Inflammatory macrophage treated with lipopolysaccharide for 1 hour (primary cell): ENCODE data around the gene MACROH2A2.
"Not testable (repeated sequence)": the region's sequence is repeated elsewhere in the genome, so short reads cannot be mapped to it uniquely, and the experiment has no call there.

Source experiments
- DNase-seq, 2 donors: peaks; one replicate each; pipeline ENCODE4 v3.0.0-alpha.2; 2020 to 2022

Gene MACROH2A2

DNA sequence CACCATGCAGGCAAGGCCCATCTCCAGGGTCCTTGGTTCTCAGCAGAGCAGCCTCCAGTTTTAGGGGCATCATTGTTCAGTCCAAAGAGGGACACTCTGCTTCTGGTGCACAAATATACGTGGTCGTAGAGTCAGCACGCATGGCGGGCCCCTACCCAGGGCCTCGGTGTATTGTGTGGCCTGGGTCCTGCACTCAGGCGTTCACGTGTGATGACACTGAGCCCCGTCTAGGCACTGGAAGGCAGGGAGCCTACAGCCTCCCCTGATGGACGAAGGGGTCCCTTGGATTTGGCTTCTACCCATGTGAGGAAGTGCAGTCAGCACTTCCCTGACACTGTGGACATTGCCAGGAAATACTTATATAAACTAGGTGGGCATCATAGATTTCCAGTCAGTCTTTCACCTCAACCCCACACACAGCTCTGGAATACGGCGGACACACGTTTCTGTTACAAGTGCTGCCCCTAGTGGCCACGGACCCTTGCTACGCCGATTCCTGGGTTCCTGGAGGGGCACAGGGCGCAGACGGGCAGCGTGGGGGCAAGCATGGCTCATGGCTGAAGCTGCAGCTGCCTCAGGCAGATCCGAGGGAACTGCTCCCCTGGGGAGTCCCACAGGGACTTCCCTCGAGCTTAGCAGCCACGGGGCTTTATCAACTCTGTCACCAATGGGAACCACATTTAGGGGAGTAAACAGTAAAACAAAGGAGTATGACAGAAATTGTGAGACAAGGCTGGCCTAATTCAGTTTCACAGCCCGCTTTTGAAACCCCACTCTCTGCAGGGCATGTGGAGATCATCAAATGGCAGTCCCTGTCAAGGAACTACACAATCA lies 54.5 kb downstream of the MACROH2A2 start:
- no peak for DNase-seq

GRCh38 chr10:70109064-70109729 lies 56.6 kb downstream of the MACROH2A2 start:
- DNase-seq = no peak

- no peak for DNase-seq
Measured at GRCh38 chr10:70111496-70111895, 58.9 kb downstream of the MACROH2A2 start.

GRCh38 chr10:70112071-70112470 lies 59.4 kb downstream of the MACROH2A2 start:
- no peak for DNase-seq

DNA sequence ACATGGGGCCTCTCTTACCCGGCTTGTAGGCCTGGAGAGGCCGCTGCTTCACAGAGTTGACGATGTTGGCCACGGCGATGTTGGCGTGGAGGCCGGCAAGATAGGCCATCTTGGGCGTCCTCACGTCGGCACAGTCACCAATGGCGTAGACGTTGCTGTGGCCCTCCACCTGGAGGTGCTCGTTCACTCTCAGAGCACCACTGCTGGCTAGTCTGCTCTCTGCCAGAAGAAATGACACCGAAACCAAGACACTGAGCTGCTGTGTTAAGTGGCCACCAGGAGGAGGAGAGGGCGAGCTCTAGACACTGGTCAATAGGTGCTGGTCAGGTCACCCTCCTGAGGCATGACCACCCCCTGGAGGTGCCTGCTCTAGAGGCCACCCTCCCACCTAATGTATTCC lies 62.3 kb downstream of the MACROH2A2 start:
- DNase-seq = no peak

DNA sequence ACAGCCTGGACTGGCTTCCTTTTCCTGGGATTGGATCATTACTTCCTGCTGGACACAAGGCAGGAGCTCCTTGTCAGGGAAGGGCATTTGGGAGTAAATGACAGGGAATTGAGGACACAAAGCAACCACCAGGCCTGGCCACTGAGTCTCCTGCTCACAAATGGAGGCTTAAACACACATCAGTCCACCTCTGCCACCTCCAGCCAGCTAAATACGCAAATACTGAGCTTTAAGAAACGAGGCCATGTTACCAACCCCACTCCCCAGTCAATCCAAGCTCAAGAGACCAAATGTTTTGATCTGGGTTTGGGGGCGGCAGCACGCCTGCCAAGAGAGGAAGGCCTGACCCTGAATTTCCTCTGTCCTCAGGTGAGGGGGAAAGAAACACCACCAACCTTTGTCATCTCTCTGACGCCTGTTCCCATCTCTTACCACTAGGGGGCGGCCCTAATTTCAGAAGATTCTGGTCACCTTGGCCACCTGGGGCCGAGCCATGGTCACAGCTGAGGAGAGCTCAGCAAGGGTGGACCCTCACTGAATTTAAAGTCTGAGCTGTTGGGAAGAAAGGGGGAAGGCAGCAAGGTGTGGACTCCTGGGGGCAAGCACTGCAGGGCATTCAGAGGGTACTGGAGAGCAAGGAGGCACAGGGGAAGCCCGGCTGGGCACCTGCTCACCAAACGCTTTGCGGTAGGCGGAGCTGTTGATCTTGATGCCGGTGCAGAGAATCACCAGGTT lies 63.5 kb downstream of the MACROH2A2 start:
- peak in 1 of 2 donors; percentile 54 for DNase-seq

DNA sequence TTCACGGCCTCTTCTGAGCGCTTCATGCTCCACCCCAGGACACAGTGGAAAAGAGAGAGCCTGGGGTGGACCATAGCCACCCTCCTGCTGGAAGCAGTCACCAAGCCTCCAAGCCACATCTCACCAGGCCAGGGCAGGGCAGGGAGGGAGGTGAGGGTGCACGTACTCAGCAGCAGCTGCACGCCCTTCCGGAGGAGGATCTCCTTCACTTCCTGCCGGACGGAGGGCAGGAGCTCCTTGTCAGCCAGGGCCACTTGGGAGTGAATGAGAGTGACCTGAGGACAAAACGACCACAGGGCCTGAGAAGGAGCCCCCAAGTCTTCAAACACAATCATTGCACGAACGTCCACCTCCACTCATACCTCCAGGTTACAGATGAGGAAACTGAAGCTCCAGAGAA lies 65.0 kb downstream of the MACROH2A2 start:
- DNase-seq = no peak

GRCh38 chr10:70118196-70118595 lies 65.5 kb downstream of the MACROH2A2 start:
- DNase-seq = no peak

DNA sequence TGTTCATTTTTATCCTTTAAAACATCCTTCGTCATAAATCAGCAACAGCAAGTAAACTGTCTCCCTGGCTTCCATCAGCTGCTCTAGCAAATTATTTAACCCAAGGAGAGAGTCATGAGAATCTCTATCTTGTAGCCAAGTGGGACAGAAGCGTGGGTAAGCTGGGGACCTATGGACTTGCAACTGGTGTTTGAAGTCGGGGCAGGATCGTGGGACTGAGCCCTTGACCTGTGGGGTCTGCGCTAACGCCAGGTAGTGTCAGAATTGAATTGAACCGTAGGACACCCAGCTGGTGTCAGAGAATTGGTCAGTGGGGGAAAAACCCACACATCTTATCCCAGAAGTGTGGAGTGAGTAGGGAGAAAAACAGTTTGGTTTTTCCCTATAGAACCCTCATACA lies 66.6 kb downstream of the MACROH2A2 start:
- no peak for DNase-seq

DNA sequence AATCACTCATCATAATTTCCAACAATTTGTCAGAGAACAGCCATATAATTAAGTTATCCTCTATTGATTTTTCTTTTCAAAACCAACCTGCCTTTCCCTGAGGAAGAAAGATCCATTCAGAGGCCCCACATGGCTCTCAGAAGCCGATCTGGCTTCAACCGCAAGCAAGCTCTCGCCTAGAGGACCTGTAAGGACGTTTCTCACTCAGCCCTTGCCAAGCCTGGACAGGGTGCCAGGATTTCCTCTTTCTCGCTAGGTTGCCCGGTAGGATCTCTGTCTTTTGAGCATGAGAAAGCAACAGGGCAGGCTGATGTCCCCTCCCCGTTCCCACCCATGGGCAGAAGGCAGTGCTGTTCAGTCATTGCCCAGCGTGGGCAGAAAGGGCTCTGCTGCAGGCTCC lies 67.0 kb downstream of the MACROH2A2 start:
- DNase-seq = no peak

DNA sequence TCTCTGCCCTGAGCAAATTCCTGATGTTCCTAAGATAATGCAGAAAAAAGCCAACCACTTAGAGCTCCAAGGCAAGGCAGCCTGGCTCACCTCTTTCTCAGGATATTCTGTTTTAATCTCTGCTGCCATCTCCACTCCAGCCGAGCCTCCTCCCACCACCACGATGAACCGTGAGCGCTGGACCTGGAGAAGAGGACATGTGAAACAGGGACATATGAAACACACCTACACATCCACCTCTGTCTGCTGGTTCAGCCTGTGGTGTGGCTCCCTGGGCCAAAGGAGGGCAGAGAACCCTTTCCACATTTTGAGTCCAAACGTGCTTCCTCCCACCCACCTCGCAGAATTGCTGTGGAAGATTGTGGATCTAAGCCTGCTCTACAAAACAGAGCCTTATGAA lies 67.8 kb downstream of the MACROH2A2 start:
- DNase-seq = no peak

DNA sequence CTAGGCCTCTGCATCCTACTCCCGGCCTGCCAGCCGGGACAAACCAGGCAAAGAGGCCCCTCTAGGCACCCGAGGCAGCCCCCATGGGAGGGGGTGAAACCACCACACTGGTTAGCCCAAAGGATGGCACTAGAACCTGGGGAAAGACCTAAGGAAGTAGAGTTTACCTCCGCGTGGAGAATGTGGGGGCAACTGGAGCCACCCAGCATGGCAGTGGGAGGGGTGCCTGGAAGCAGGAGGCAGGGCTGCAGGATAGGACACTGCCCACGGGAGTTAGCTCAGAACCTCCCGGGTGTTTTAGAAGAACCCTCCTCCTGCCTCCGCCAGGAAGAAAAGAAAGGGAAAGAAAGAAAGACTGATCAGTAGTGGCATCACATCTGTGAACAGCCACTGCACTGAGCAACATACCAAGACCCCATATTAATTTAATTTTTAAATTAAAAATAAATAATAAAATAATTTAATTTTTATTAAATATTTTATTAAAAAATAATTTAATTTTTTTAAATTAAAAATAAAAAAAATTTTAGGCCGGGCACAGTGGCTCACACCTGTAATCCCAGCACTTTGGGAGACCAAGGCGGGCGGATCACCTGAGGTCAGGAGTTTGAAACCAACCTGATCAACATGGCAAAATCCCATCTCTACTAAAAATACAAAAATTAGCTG lies 68.8 kb downstream of the MACROH2A2 start:
- no peak for DNase-seq

- no peak for DNase-seq
Measured at GRCh38 chr10:70122742-70123141, 70.1 kb downstream of the MACROH2A2 start.

- DNase-seq = not testable (repeated sequence)
Measured at GRCh38 chr10:70123166-70123565, 70.5 kb downstream of the MACROH2A2 start.

DNA sequence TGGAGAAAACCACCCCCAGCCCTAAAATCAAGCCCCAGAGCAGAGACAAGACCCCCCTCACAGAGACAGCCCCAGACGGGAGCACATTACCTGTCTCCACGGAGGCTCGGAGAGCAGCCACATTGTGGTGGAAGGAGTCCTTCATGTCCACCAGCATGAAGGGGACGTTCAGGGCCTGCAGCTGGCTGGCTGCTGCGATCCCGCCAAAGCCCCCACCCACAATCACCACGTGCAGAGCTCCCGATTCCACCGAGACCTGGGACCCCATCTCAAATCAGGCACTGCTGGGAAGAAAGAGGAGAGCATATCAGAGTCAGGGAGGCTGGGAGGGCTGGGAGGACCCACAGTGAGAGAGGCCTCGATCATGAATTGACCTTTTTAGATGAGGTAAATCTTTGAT lies 71.2 kb downstream of the MACROH2A2 start:
- no peak for DNase-seq

GRCh38 chr10:70124415-70124814 lies 71.8 kb downstream of the MACROH2A2 start:
- no peak for DNase-seq

- no peak for DNase-seq
Measured at GRCh38 chr10:70124918-70125317, 72.3 kb downstream of the MACROH2A2 start.

GRCh38 chr10:70125918-70126552 lies 73.4 kb downstream of the MACROH2A2 start:
- DNase-seq = no peak

GRCh38 chr10:70126700-70127395 lies 74.2 kb downstream of the MACROH2A2 start:
- DNase-seq = no peak

DNA sequence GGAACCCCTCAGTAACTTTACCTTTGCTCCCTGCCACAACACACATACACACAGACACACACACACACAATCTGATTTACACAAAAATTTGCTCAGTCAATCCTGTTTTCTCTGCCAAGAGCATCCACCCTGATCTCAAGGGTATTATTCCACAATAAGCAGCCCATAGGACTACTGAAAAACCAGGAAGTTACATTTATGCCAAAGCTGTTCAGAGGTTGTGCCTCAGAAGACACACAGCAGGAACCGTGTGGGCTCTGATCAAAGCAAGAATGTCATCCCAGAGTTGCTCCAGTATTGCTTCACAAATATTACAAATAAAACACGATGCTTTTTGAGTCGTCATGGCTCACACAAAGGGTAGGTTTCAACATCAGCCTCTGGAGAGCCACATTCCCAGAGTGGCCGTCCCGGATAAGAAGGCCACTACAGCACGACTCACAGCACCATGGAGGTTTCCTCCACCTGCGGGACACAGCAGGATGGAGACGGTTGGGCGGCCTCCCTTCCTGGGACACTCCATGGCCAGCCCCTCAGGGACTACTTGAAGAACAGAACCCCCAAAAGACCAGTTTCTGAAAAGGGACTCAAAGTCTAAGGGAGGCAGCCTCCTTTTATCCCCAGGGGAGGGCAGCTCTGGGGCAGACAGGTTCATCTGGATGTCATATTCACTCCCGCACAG lies 78.4 kb downstream of the MACROH2A2 start:
- DNase-seq = peak; percentile 74 to 92

DNA sequence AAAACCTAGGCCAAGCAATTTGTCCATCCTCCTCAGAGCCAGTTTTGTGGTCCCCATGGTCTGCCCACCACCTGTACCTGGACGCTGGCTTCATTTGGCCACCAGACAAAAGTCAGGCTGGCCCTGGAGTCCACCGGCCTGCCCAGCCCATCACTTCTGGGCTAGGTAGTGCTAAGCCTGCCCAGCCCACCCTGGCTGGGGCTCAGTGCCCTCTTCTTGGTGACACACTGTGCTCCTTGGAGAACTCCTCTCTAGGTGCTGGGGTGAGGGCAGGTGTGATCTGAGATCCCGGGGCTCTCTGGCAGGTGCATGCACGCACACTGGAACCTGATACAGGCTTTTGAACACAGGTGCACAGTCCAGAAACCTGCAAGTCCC lies 78.9 kb downstream of the MACROH2A2 start:
- DNase-seq = no peak
